ENCODE data around the gene PGC. TPM values are rescaled to one million over a fixed set of nuclear protein-coding genes. Genes with fewer than 3 reads are reported as not detected.

The PGC gene
- total RNA-seq (not detected in 2 replicates), polyA plus RNA-seq (not detected in 2 replicates), polyA minus RNA-seq (not detected in 2 replicates)
- 0.05 TPM for total RNA-seq (2013)

DNA sequence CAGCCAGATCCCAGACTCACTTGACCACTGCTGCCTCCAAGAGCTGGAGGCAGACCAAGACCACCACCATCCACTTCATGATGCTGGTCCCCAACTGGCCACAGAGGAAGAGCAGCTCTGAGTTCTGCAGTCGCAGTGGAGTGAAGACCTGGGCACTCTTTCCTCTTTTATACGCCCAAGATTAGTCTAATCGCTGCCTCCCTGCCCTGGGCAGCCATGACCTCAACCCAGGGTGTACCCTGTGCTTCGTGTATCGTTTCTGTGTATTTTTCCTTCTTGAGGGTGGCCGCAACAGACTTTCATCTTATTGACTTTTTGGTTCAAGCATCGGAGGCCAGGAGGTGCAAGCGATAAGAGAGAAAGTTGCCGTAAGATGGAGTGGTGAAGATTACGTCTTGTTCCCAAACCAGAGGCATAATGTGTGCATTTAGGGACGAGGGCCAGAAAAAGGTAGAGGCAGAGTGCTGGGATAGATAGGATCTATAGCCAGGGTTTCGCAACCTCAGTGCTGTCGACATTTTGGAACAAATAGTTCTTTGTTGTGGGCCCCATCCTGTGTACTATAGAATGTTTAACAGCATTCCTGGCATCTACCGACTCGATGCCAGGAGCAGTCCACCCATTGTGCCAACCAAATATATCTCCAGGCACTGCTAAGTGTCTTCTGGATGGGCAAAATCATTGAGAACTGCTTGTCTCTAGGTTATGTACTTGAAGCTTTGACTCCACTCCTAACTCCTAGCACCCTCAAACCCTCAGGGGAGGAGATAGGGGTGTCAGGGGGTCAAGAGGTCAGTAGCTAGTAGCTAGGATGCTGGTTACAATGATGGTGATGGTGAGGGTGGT is at the start of gene PGC:
Gene PGC (minus strand): TSS at position 142 of the 846 bp plus-strand sequence. CDS start 63 bp downstream, at position 79.
- TF ChIP-seq, protein P1, sequence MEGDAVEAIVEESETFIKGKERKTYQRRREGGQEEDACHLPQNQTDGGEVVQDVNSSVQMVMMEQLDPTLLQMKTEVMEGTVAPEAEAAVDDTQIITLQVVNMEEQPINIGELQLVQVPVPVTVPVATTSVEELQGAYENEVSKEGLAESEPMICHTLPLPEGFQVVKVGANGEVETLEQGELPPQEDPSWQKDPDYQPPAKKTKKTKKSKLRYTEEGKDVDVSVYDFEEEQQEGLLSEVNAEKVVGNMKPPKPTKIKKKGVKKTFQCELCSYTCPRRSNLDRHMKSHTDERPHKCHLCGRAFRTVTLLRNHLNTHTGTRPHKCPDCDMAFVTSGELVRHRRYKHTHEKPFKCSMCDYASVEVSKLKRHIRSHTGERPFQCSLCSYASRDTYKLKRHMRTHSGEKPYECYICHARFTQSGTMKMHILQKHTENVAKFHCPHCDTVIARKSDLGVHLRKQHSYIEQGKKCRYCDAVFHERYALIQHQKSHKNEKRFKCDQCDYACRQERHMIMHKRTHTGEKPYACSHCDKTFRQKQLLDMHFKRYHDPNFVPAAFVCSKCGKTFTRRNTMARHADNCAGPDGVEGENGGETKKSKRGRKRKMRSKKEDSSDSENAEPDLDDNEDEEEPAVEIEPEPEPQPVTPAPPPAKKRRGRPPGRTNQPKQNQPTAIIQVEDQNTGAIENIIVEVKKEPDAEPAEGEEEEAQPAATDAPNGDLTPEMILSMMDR (IDR thresholded peaks at IDR 0.05): no peak
- TF ChIP-seq EZH2 (IDR thresholded peaks at IDR 0.05; ENCODE audit: borderline replicate concordance, insufficient read depth, low read depth, low read length, poor library complexity, severe bottlenecking): no peak
- Histone ChIP-seq H3K4me3 (ENCODE audit: control extremely low read depth in 1 of 5, extremely low read depth in 1 of 5, insufficient read depth in 1 of 5, low read depth in 2 of 5, low read length in 4 of 5) (no peak within 1 kb of the TSS), H3K4me2 (replicated peaks; ENCODE audit: low read depth, low read length, poor library complexity, severe bottlenecking) (no peak within 1 kb of the TSS), H3K4me1 (ENCODE audit: control insufficient read depth in 2 of 2, insufficient read depth in 2 of 2, low read length in 2 of 2) (no peaks in the 10 kb centered on the region), H3K36me3 (replicated peaks in 1 of 2; ENCODE audit: control extremely low read depth in 1 of 2, control insufficient read depth in 1 of 2, extremely low read depth in 1 of 2, insufficient read depth in 2 of 2, low read length in 1 of 2) (no peaks in the 10 kb centered on the region), H3K9me3 (ENCODE audit: control extremely low read depth in 1 of 3, control insufficient read depth in 2 of 3, insufficient read depth in 1 of 3, low read length in 2 of 3) (no peaks in the 10 kb centered on the region), H3K27ac (ENCODE audit: low read length in 2 of 2) (no peak within 1 kb of the TSS), H3K27me3 (replicated peaks in 1 of 4; ENCODE audit: control extremely low read depth in 1 of 4, control insufficient read depth in 3 of 4, insufficient read depth in 4 of 4, low read length in 3 of 4) (no peaks in the 10 kb centered on the region), H2AFZ (ENCODE audit: insufficient read depth, low read depth, low read length, poor library complexity, severe bottlenecking) (no peak within 1 kb of the TSS), H4K20me1 (ENCODE audit: control insufficient read depth, insufficient read depth, low read length, poor library complexity, severe bottlenecking) (no peaks in the 10 kb centered on the region), H3K79me2 (ENCODE audit: control insufficient read depth, insufficient read depth, low read length) (no peaks in the 10 kb centered on the region), H3K9ac (ENCODE audit: low read length) (no peak within 1 kb of the TSS)
- 93% methylated on average over 14 of the region's 15 CpGs for WGBS (ENCODE audit: insufficient coverage)
- Mint-ChIP-seq H3K27ac (no peak within 1 kb of the TSS), H3K4me3 (no peak within 1 kb of the TSS), H3K4me1 (no peaks in the 10 kb centered on the region), H3K27me3 (no peaks in the 10 kb centered on the region), H3K9me3 (ENCODE audit: insufficient read depth) (no peaks in the 10 kb centered on the region)
- ChIA-PET POLR2A (interaction anchor here (0.6 kb wide), 2 partner anchors 16 to 83 kb away, joined by 3 to 4 read pairs; no protein-coding TSS in a partner anchor), CTCF (no interaction called here)
- DNase-seq: no peak
- no peak for ATAC-seq (ENCODE audit: low read depth)
- intact Hi-C loops (cut with micrococcal nuclease): no loop called here

DNA sequence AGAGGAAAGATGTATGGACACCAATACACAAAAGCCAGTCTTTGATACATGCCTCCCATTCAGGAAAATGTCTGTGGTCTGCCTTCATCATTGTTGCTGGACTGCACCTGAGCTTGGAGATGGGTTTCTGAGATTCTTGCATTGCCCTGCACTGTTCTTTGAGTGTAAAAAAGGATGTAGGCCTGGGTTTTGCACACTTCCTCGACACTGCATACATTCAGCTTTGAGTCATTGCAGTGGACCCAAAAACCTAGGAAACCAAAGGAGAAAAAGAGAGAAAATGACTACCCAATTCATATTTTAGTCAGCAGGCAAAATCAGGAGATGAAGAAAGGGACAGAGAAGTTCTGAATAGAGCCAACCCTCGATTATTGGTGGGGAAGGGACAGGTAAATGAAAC is 49.3 kb upstream of the PGC start:
- H3K9ac ChIP-seq (ENCODE audit: low read length): no peak overlapping the region
- no peaks in the 10 kb centered on the region for H3K9me3 ChIP-seq (ENCODE audit: control extremely low read depth in 1 of 3, control insufficient read depth in 2 of 3, insufficient read depth in 1 of 3, low read length in 2 of 3)
- DNase-seq: no peak
- H4K20me1 ChIP-seq (ENCODE audit: control insufficient read depth, insufficient read depth, low read length, poor library complexity, severe bottlenecking): no peaks in the 10 kb centered on the region
- no peak overlapping the region for H3K4me3 Mint-ChIP-seq
- POLR2A ChIA-PET: no interaction called here
- no peak overlapping the region for H3K4me3 ChIP-seq (ENCODE audit: control extremely low read depth in 1 of 5, extremely low read depth in 1 of 5, insufficient read depth in 1 of 5, low read depth in 2 of 5, low read length in 4 of 5)
- intact Hi-C loops (cut with micrococcal nuclease): no loop called here
- no peak overlapping the region for H3K4me2 ChIP-seq (replicated peaks; ENCODE audit: low read depth, low read length, poor library complexity, severe bottlenecking)
- no peak for TF ChIP-seq EZH2 (IDR thresholded peaks at IDR 0.05; ENCODE audit: borderline replicate concordance, insufficient read depth, low read depth, low read length, poor library complexity, severe bottlenecking)
- TF ChIP-seq, protein P1 (IDR thresholded peaks at IDR 0.05): no peak
- no peak overlapping the region for H3K27ac Mint-ChIP-seq
- peaks cover 0 to 24% of the 10 kb centered on the region in 2 experiments for H3K36me3 ChIP-seq (replicated peaks in 1 of 2; ENCODE audit: control extremely low read depth in 1 of 2, control insufficient read depth in 1 of 2, extremely low read depth in 1 of 2, insufficient read depth in 2 of 2, low read length in 1 of 2)
- ATAC-seq (ENCODE audit: low read depth): no peak
- H3K27ac ChIP-seq (ENCODE audit: low read length in 2 of 2): no peak overlapping the region
- H3K27me3 ChIP-seq (replicated peaks in 1 of 4; ENCODE audit: control extremely low read depth in 1 of 4, control insufficient read depth in 3 of 4, insufficient read depth in 4 of 4, low read length in 3 of 4): no peaks in the 10 kb centered on the region
- no peaks in the 10 kb centered on the region for H3K9me3 Mint-ChIP-seq (ENCODE audit: insufficient read depth)
- no peaks in the 10 kb centered on the region for H3K4me1 ChIP-seq (ENCODE audit: control insufficient read depth in 2 of 2, insufficient read depth in 2 of 2, low read length in 2 of 2)
- H3K79me2 ChIP-seq (ENCODE audit: control insufficient read depth, insufficient read depth, low read length): peaks cover 3% of the 10 kb centered on the region
- CTCF ChIA-PET: no interaction called here
- WGBS (ENCODE audit: insufficient coverage): no CpG with 5 or more reads among the region's 2 CpGs
- no peak overlapping the region for H2AFZ ChIP-seq (ENCODE audit: insufficient read depth, low read depth, low read length, poor library complexity, severe bottlenecking)
- H3K4me1 Mint-ChIP-seq: no peaks in the 10 kb centered on the region
- no peaks in the 10 kb centered on the region for H3K27me3 Mint-ChIP-seq
